CD4-positive, alpha-beta memory T cell (primary cell): ENCODE data around the gene MXD1. TPM values are rescaled to one million over a fixed set of nuclear protein-coding genes. Genes with fewer than 3 reads are reported as not detected.
"Not testable (repeated sequence)": the region's sequence is repeated elsewhere in the genome, so short reads cannot be mapped to it uniquely, and the experiment has no call there.

ENCODE experiments used
- CTCF ChIA-PET: fragments of 350-600 bp; sonication (Branson Sonifier 250); formaldehyde crosslinking; loops from one replicate; lab custom pipeline; 2021; ENCODE audit warnings: inconsistent platforms; ENCODE audit not compliant: partially characterized antibody; lab: Charles Lee
- POLR2A ChIA-PET: fragments of 350-600 bp; sonication (Branson Sonifier 250); formaldehyde crosslinking; loops from one replicate; lab custom pipeline; 2021; ENCODE audit not compliant: partially characterized antibody; lab: Charles Lee
- DNase-seq, 5 donors: peaks; one replicate each; pipeline versions ENCODE4 v3.0.0 to v3.0.0-alpha.2; 2020 to 2022; ENCODE audit warnings: mixed read lengths in 1 of 5
- H3K27ac ChIP-seq: one replicate; pipeline ENCODE4 v1.7.0; 2013; ENCODE audit warnings: low read depth, low read length
- H3K27me3 ChIP-seq: 2 replicates; pipeline ENCODE4 v1.7.0; 2013; ENCODE audit warnings: mild to moderate bottlenecking, low read length, moderate library complexity; ENCODE audit not compliant: insufficient read depth
- H3K36me3 ChIP-seq: 2 replicates; pipeline ENCODE4 v1.7.0; 2013; ENCODE audit warnings: mild to moderate bottlenecking, low read length, moderate library complexity; ENCODE audit not compliant: insufficient read depth
- H3K4me1 ChIP-seq: 2 replicates; pipeline ENCODE4 v1.7.0; 2013; ENCODE audit warnings: mild to moderate bottlenecking, low read length, moderate library complexity; ENCODE audit not compliant: insufficient read depth
- H3K4me3 ChIP-seq, 2 donors: one replicate each; pipeline ENCODE4 v1.7.0; 2013; ENCODE audit warnings: low read length in 2 of 2, mild to moderate bottlenecking in 1 of 2
- H3K9me3 ChIP-seq, 2 donors: one replicate each; pipeline ENCODE4 v1.7.0; 2013; ENCODE audit warnings: low read length in 2 of 2, control low read depth in 1 of 2; ENCODE audit not compliant: control insufficient read depth in 1 of 2
- H3K27ac Mint-ChIP-seq, 7 donors: one replicate each; pipeline ENCODE4 v1.8.0; 2020 to 2021; ENCODE audit warnings: mixed read lengths in 7 of 7, mild to moderate bottlenecking in 6 of 7, inconsistent platforms in 3 of 7, moderate library complexity in 3 of 7
- H3K27me3 Mint-ChIP-seq, 2 donors: one replicate each; pipeline ENCODE4 v1.8.0; 2020 to 2021; ENCODE audit warnings: mixed read lengths in 2 of 2
- H3K36me3 Mint-ChIP-seq, 2 donors: one replicate each; pipeline ENCODE4 v1.8.0; 2020 to 2021; ENCODE audit warnings: mixed read lengths in 2 of 2, inconsistent platforms in 1 of 2, mild to moderate bottlenecking in 1 of 2
- H3K4me1 Mint-ChIP-seq, 4 donors: one replicate each; pipeline ENCODE4 v1.8.0; 2020 to 2021; ENCODE audit warnings: mixed read lengths in 4 of 4, mild to moderate bottlenecking in 1 of 4
- H3K4me3 Mint-ChIP-seq, 8 donors: one replicate each; pipeline ENCODE4 v1.8.0; 2020 to 2021; ENCODE audit warnings: mixed read lengths in 8 of 8, mild to moderate bottlenecking in 7 of 8, moderate library complexity in 6 of 8, inconsistent platforms in 3 of 8
- H3K9me3 Mint-ChIP-seq, 8 donors: one replicate each; pipeline ENCODE4 v1.8.0; 2020 to 2021; ENCODE audit warnings: mixed read lengths in 8 of 8, mild to moderate bottlenecking in 5 of 8, inconsistent platforms in 3 of 8, moderate library complexity in 1 of 8
- intact Hi-C: fragments of 100-400 bp; cut with micrococcal nuclease; formaldehyde crosslinking; loops from one replicate; pipeline ENCODE4 v1.15.1; 2023
- polyA plus RNA-seq, 2 donors: library from polyadenylated mRNA; unstranded; fragments of 300-500 nt; fragmentation: Illumina TruSeq; gene quantifications; one replicate each; pipeline ENCODE4 v1.2.3, GENCODE V29; 2021
- total RNA-seq, 2 experiments: library from RNA; stranded (reverse); gene quantifications; one replicate each; pipeline ENCODE4 v1.2.3, GENCODE V29; 2021

Gene MXD1
- total and polyA plus RNA-seq, 4 experiments from 2014 or later, result 4.7 to 17.2 (median 12.4) TPM

DNA sequence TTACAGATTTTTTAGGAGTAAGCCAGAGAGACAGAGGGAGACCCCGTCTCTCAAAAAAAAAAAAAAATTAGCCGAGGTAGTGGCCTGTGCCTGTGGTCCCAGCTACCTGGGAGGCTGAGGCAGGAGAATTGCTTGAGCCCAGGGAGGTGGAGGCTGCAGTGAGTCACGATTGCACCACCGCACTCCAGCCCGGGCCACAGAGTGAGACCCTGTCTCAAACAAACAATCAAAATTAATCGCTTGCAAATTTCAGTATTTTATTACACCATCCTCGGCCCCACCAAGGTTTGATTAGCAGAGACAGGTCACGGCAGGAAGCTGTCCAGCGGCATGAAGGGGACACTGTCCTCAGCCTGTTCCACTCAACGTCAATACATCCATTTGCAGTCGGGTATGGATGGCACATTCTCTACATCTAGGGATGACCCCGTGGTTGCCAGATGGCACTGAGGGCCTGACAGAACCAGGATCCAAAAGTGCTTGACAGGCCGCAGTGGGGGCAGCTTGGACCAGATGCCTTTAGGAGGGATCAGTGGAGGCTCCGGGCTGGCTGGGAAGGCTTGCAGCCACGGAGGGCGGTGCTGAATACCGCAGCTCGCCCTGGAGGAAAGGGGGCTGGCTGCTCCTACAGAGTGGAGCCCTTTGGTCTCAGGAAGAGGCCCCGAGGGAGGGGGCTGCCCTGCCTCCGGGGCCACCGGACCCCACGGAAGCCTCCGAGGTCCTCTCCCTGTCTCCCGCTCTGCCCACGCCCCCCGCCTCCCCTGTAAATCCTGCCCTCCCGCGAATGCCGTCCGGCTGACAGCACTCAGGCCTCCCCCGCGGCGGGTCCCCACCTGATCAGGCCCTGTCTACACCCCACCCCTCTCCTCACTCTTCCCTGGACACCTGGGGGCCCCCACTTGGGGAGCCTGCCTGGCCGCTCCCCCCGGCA is 33.4 kb downstream of the MXD1 start:
- H3K36me3 Mint-ChIP-seq, result peaks cover under 1 to 2% of the 10 kb centered on the region in 2 donors
- Histone ChIP-seq H3K36me3 (no peaks in the 10 kb centered on the region), H3K9me3 (no peaks in the 10 kb centered on the region), H3K4me1 (peaks cover 26% of the 10 kb centered on the region), H3K4me3 (no peak overlapping the region), H3K27ac (no peak overlapping the region), H3K27me3 (no peaks in the 10 kb centered on the region)
- ChIA-PET CTCF (interaction anchor here (1.6 to 2.3 kb wide), 2 partner anchors 16 to 137 kb away, joined by 4 to 5 read pairs; no protein-coding TSS in a partner anchor), POLR2A (interaction anchor here (1.5 to 4.3 kb wide), 2 partner anchors 34 to 139 kb away, joined by 4 to 32 read pairs; partner anchors contain the start of genes MXD1 and PCBP1)
- H3K27me3 Mint-ChIP-seq, result peaks cover 0 to 2% of the 10 kb centered on the region in 2 donors
- H3K27ac Mint-ChIP-seq, result peak overlapping the region in 3 of 7 donors; percentile 85 to 93 (median 88)
- no peak for DNase-seq
- intact Hi-C loops, result loop anchor here (10.0 kb wide), 1 partner anchor 197 kb away; no protein-coding TSS in a partner anchor
- H3K4me1 Mint-ChIP-seq, result peaks cover 24 to 36% (median 31%) of the 10 kb centered on the region in 4 donors
- H3K9me3 Mint-ChIP-seq, result no peaks in the 10 kb centered on the region
- no peak overlapping the region for H3K4me3 Mint-ChIP-seq

DNA sequence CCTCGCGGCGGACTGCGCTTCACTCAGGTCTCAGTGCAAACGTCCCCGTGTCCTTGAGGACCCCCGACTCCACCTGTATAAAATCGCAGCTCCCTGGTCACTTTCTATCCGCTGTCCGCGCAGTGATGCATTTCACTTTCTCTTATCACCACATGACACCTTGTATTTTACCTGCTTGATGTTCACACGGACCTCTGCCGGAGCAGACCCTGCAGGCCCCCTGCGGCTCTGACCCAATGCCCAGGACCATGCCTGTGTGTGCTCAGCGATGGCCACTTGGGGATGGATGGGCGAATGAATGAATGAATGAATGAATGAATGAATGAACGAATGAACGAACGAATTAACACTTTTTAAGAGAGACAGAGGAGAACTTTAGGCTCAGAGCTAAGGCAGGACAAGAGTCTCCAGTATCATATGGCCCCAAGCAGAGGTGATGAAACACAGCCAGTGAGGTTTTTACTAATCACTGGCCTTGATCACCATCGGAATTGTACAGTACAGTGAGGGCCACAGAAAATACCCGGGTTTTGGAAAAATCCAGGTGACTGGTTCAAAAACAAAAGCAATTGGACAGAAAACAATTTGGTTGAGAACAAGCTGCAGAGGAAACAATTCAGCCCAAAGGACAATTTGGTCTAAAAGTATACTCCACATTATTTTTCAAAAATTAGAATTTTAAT is 34.2 kb downstream of the MXD1 start:
- peaks cover 24 to 36% (median 31%) of the 10 kb centered on the region in 4 donors for H3K4me1 Mint-ChIP-seq
- peak overlapping the region in 1 of 7 donors; percentile 10 for H3K27ac Mint-ChIP-seq

DNA sequence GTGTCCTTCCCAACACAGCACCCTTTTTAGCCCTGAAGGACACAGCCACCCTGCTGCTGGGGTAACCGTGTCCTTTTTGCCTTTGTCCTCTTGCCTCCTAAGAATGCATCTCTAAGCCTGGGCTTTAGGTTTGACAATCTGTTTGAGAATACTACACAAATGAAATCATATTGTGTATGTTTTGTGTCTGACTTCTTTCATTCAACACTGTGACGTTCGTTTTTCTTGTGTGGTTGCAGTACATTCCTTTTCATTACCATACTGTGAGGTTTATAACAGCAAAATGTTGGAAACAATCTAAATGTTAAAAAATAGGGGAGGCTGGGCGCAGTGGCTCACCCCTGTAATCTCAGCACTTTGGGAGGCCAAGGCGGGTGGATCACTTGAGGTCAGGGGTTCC is 35.3 kb downstream of the MXD1 start:
- intact Hi-C loops, result no loop called here
- no peaks in the 10 kb centered on the region for H3K36me3 Mint-ChIP-seq
- Histone ChIP-seq H3K27me3 (no peaks in the 10 kb centered on the region), H3K9me3 (no peaks in the 10 kb centered on the region), H3K27ac (no peak overlapping the region), H3K4me3 (no peak overlapping the region), H3K4me1 (peaks cover 26% of the 10 kb centered on the region), H3K36me3 (no peaks in the 10 kb centered on the region)
- H3K4me3 Mint-ChIP-seq, result no peak overlapping the region
- H3K27ac Mint-ChIP-seq, result no peak overlapping the region
- ChIA-PET CTCF (no interaction called here), POLR2A (no interaction called here)
- H3K27me3 Mint-ChIP-seq, result peaks cover 0 to 2% of the 10 kb centered on the region in 2 donors
- H3K9me3 Mint-ChIP-seq, result no peaks in the 10 kb centered on the region
- no peak for DNase-seq
- peaks cover 20 to 29% (median 25%) of the 10 kb centered on the region in 4 donors for H3K4me1 Mint-ChIP-seq

More for the DNA sequence above, 34.2 kb downstream of the MXD1 start:
- Mint-ChIP-seq H3K27me3 (peaks cover 0 to 2% of the 10 kb centered on the region in 2 donors), H3K4me3 (no peak overlapping the region), H3K36me3 (no peaks in the 10 kb centered on the region), H3K9me3 (no peaks in the 10 kb centered on the region)
- intact Hi-C loops, result loop anchor here (10.0 kb wide), 1 partner anchor 196 kb away; no protein-coding TSS in a partner anchor
- no peak for DNase-seq
- Histone ChIP-seq H3K4me1 (peaks cover 26% of the 10 kb centered on the region), H3K36me3 (no peaks in the 10 kb centered on the region), H3K27me3 (no peaks in the 10 kb centered on the region), H3K9me3 (no peaks in the 10 kb centered on the region), H3K27ac (no peak overlapping the region), H3K4me3 (no peak overlapping the region)
- ChIA-PET CTCF (no interaction called here), POLR2A (interaction anchor here (1.5 kb wide), 1 partner anchor 35 kb away, joined by 4 read pairs; the partner anchor contains the start of gene MXD1)

DNA sequence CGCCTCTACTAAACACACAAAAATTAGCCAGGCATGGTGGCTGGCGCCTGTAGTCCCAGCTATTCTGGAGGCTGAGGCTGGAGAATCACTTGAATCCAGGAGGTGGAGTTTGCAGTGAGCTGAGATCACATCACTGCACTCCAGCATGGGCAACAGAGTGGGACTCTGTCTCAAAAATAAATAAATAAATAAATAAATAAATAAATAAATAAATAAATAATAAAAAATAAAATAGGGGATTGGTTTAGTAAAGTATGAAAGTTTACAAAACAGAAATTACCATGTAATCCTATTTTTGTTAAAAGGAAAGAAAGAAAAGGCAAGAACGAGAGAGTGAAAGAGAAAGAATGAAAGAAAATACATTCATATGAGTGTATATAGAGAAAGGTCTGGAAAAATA is 35.8 kb downstream of the MXD1 start:
- CTCF ChIA-PET, intact Hi-C loops, H3K36me3 ChIP-seq, H3K4me3 Mint-ChIP-seq, H3K9me3 ChIP-seq, H3K27ac Mint-ChIP-seq, H3K36me3 Mint-ChIP-seq, DNase-seq, H3K27me3 ChIP-seq, POLR2A ChIA-PET, H3K27me3 Mint-ChIP-seq, H3K4me3 ChIP-seq, H3K27ac ChIP-seq, H3K9me3 Mint-ChIP-seq: not testable (repeated sequence)
- peaks cover 22% of the 10 kb centered on the region for H3K4me1 ChIP-seq
- peaks cover 17 to 25% (median 21%) of the 10 kb centered on the region in 4 donors for H3K4me1 Mint-ChIP-seq

DNA sequence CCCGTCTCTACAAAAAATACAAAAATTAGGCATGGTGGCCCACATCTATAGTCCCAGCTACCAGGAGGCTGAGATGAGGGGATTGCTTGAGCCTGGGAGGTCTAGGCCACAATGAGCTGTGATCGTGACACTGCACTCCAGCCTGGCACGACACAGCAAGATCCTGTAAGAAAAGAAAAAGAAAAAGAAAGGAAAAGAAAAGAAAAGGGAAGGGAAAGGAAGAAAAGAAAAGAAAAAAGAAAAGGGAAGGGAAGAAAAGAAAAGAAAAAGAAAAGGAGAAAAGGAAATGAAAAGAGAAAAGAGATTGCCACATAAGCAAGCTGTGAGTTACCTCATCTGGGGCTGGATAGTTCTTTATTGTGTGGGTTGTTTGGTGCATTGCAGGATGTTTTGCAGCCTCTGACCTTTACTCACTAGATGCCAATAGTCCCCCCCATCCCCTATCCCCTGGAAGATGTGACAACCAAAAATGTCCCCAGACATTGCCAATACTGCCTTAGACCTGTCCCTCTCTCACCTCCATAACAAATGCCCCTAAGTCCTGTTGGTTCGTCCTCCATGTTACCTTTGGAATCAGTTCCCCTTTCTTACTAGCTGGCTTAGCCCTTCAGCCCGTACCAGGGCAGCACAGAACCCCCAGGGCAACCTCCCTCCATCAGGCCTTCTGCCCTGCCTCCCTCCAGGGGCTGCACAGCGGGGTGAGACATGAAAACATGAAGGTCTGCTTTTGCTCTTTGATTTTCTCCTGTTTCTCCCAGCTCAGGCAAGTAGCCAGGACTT is 37.6 kb downstream of the MXD1 start:
- Histone ChIP-seq H3K27ac (no peak overlapping the region), H3K9me3 (no peaks in the 10 kb centered on the region), H3K27me3 (no peaks in the 10 kb centered on the region), H3K4me1 (peaks cover 3% of the 10 kb centered on the region), H3K4me3 (no peak overlapping the region), H3K36me3 (no peaks in the 10 kb centered on the region)
- ChIA-PET POLR2A (no interaction called here), CTCF (interaction anchor here (0.9 to 1.3 kb wide), 2 partner anchors 20 to 117 kb away, joined by 3 read pairs; no protein-coding TSS in a partner anchor)
- Mint-ChIP-seq H3K27me3 (peaks cover 1 to 2% of the 10 kb centered on the region in 2 donors), H3K36me3 (no peaks in the 10 kb centered on the region), H3K27ac (peak overlapping the region in 3 of 7 donors; percentile 3 to 65 (median 50)), H3K4me3 (peak overlapping the region in 1 of 8 donors; percentile 47), H3K4me1 (peaks cover 2 to 6% (median 2%) of the 10 kb centered on the region in 4 donors), H3K9me3 (no peaks in the 10 kb centered on the region)
- DNase-seq, result no peak
- intact Hi-C loops, result no loop called here

DNA sequence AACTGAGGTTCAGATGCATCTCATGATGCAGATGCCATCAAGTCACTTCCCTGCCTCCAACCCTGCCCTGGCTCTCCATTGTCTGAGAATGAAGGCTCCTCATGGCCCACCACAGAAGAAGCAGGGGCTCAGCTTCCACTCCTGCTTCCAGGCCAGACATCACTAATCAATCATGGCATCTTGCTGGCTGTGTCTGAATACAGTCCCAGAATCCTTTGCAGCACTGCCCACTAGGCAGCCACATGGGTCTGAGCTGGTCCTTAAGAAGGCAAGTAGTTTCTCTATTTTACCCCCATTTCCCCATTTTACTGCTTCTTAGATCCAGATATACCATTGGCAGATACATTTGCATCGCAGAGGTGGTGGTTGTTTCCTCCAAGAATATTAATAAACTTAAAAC is 39.2 kb downstream of the MXD1 start:
- CTCF ChIA-PET, result interaction anchor here (0.6 kb wide), 1 partner anchor 111 kb away, joined by 3 read pairs; no protein-coding TSS in a partner anchor
- intact Hi-C loops, result no loop called here
- H3K36me3 Mint-ChIP-seq, result no peaks in the 10 kb centered on the region
- Histone ChIP-seq H3K27me3 (no peaks in the 10 kb centered on the region), H3K27ac (no peak overlapping the region), H3K9me3 (no peaks in the 10 kb centered on the region), H3K4me1 (no peaks in the 10 kb centered on the region), H3K36me3 (no peaks in the 10 kb centered on the region), H3K4me3 (no peak overlapping the region)
- H3K4me1 Mint-ChIP-seq, result peaks cover 0 to 6% (median 0%) of the 10 kb centered on the region in 4 donors
- POLR2A ChIA-PET, result no interaction called here
- H3K27me3 Mint-ChIP-seq, result peaks cover 1 to 2% of the 10 kb centered on the region in 2 donors
- no peak overlapping the region for H3K27ac Mint-ChIP-seq
- H3K4me3 Mint-ChIP-seq, result peak overlapping the region in 1 of 8 donors; percentile 65
- DNase-seq, result no peak
- no peaks in the 10 kb centered on the region for H3K9me3 Mint-ChIP-seq
